ENCODE results near the gene OSBPL10.

The OSBPL10 gene

DNA sequence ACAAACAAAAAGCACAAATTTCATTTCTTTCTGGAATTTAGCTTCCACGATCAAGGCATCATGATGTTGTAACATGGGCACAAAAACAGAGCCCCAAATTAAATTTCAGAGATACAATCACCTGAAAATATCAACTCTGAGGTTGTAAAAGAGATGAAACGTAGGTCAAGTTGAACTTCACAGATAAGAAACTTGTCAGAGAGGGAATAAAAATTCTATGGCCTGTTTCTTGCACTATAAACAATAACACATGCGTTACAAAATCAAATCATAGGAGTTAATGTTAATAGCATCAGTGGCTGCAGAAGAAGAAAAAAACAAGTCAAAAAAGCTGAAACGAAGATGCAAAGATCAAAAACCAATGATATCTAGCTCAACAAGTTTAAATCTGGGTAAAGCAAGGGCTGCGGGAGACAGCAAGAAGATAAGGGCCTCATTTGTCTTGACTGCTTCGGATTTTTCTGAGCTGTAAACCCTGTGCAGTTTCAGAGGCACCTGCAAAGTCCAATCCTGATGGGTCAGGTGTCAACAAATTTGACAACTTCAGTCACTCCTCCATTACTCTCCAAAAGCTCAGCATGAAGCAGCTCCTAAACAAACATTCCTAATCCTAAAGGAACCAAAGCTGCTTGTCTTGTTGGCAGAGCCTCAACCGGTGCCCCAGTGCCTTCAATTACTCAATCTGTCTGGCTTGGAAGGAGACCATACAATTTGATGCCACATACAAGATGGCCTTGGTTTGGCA is 228.6 kb downstream of the OSBPL10 start:
- TF ChIP-seq, protein P1, sequence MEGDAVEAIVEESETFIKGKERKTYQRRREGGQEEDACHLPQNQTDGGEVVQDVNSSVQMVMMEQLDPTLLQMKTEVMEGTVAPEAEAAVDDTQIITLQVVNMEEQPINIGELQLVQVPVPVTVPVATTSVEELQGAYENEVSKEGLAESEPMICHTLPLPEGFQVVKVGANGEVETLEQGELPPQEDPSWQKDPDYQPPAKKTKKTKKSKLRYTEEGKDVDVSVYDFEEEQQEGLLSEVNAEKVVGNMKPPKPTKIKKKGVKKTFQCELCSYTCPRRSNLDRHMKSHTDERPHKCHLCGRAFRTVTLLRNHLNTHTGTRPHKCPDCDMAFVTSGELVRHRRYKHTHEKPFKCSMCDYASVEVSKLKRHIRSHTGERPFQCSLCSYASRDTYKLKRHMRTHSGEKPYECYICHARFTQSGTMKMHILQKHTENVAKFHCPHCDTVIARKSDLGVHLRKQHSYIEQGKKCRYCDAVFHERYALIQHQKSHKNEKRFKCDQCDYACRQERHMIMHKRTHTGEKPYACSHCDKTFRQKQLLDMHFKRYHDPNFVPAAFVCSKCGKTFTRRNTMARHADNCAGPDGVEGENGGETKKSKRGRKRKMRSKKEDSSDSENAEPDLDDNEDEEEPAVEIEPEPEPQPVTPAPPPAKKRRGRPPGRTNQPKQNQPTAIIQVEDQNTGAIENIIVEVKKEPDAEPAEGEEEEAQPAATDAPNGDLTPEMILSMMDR (IDR thresholded peaks at IDR 0.05; ENCODE audit: low read depth, low read length, missing control alignments) = no peak
- no peak overlapping the region for H3K4me3 ChIP-seq (replicated peaks; ENCODE audit: low read depth, low read length)
- DNase-seq (ENCODE audit: extremely low read depth, low read depth) = no peak

- no peak overlapping the region for H3K4me3 ChIP-seq (replicated peaks; ENCODE audit: low read depth, low read length)
- TF ChIP-seq, protein P1 (IDR thresholded peaks at IDR 0.05; ENCODE audit: low read depth, low read length, missing control alignments) = no peak
- no peak for DNase-seq (ENCODE audit: extremely low read depth, low read depth)
These were observed 230.7 kb downstream of the OSBPL10 start for GRCh38 chr3:31750341-31750740.

GRCh38 chr3:31748933-31749295 is 232.1 kb downstream of the OSBPL10 start:
- no peak overlapping the region for H3K4me3 ChIP-seq (replicated peaks; ENCODE audit: low read depth, low read length)
- DNase-seq (ENCODE audit: extremely low read depth, low read depth) = no peak
- TF ChIP-seq, protein P1 (IDR thresholded peaks at IDR 0.05; ENCODE audit: low read depth, low read length, missing control alignments) = no peak

- TF ChIP-seq, protein P1 (IDR thresholded peaks at IDR 0.05; ENCODE audit: low read depth, low read length, missing control alignments) = no peak
- no peak overlapping the region for H3K4me3 ChIP-seq (replicated peaks; ENCODE audit: low read depth, low read length)
- DNase-seq (ENCODE audit: extremely low read depth, low read depth) = no peak
These were observed 232.7 kb downstream of the OSBPL10 start for GRCh38 chr3:31748281-31748932.

DNA sequence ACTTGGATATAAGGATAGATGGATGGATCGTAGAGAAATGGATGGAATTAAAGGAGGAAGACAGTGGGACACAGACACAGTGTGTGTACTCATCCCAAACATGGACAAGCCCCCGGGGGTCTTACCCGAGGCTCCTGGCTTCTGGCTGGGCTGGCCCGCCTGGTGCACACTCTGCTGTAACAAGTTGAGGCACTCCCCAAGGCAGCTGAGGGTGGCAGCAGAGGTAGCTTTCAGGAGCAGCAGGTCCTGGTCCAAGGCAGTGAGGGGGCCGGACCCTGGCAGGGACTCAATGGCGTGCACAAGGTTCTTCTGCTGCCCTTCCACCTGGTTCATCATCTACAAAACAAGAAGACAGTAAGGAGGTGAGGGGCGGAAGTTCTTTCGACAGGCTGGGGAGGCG is 233.3 kb downstream of the OSBPL10 start:
- DNase-seq (ENCODE audit: extremely low read depth, low read depth) = no peak

GRCh38 chr3:31744913-31745312 is 236.1 kb downstream of the OSBPL10 start:
- no peak overlapping the region for H3K4me3 ChIP-seq (replicated peaks; ENCODE audit: low read depth, low read length)
- DNase-seq (ENCODE audit: extremely low read depth, low read depth) = no peak
- TF ChIP-seq, protein P1 (IDR thresholded peaks at IDR 0.05; ENCODE audit: low read depth, low read length, missing control alignments) = no peak

More for the DNA sequence above, 233.3 kb downstream of the OSBPL10 start:
- no peak overlapping the region for H3K4me3 ChIP-seq (replicated peaks; ENCODE audit: low read depth, low read length)
- TF ChIP-seq, protein P1 (IDR thresholded peaks at IDR 0.05; ENCODE audit: low read depth, low read length, missing control alignments) = no peak

All from HFF-Myc (cell line).